Nephron progenitor cell (in vitro differentiated cells): ENCODE results near the gene GNAO1.

Source experiments
- DNase-seq: peaks from one replicate; pipeline ENCODE4 v3.0.0; 2021
- H3K27ac Mint-ChIP-seq: 2 replicates; pipeline ENCODE4 v1.8.0; 2021; ENCODE audit warnings: mild to moderate bottlenecking, moderate library complexity, mixed read lengths
- H3K27me3 Mint-ChIP-seq: 2 replicates; pipeline ENCODE4 v1.8.0; 2021; ENCODE audit warnings: mild to moderate bottlenecking, low read depth, mixed read lengths; ENCODE audit not compliant: poor library complexity
- H3K36me3 Mint-ChIP-seq: 2 replicates; pipeline ENCODE4 v1.8.0; 2021; ENCODE audit warnings: low read depth, mixed read lengths
- H3K4me1 Mint-ChIP-seq: 2 replicates; pipeline ENCODE4 v1.8.0; 2021; ENCODE audit warnings: mixed read lengths
- H3K4me3 Mint-ChIP-seq: 2 replicates; pipeline ENCODE4 v1.8.0; 2021; ENCODE audit warnings: mild to moderate bottlenecking, moderate library complexity, mixed read lengths
- H3K9me3 Mint-ChIP-seq: 2 replicates; pipeline ENCODE4 v1.8.0; 2021; ENCODE audit warnings: mild to moderate bottlenecking, moderate library complexity, mixed read lengths
- CTCF ChIP-seq: fragments of 200-600 bp; sonication (generic); IDR thresholded peaks from 2 replicates; pipeline ENCODE4 v1.5.0; 2021; ENCODE audit warnings: antibody characterized with exemption

GNAO1 gene

GRCh38 chr16:56260378-56261160 is 69.3 kb downstream of the GNAO1 start:
- H3K27me3 Mint-ChIP-seq, result peaks cover 10% of the 10 kb centered on the region

GRCh38 chr16:56261656-56262055 is 70.4 kb downstream of the GNAO1 start:
- H3K4me3 Mint-ChIP-seq, result no peak overlapping the region
- peaks cover 8% of the 10 kb centered on the region for H3K27me3 Mint-ChIP-seq
- H3K36me3 Mint-ChIP-seq, result no peaks in the 10 kb centered on the region
- H3K4me1 Mint-ChIP-seq, result peaks cover 55% of the 10 kb centered on the region
- DNase-seq, result no peak
- no peak overlapping the region for H3K27ac Mint-ChIP-seq
- no peaks in the 10 kb centered on the region for H3K9me3 Mint-ChIP-seq
- no peak for TF ChIP-seq CTCF

More at GRCh38 chr16:56260378-56261160, 69.3 kb downstream of the GNAO1 start:
- TF ChIP-seq CTCF, result no peak
- DNase-seq, result no peak
- H3K4me3 Mint-ChIP-seq, result no peak overlapping the region
- H3K27ac Mint-ChIP-seq, result no peak overlapping the region
- H3K4me1 Mint-ChIP-seq, result peaks cover 48% of the 10 kb centered on the region
- H3K36me3 Mint-ChIP-seq, result no peaks in the 10 kb centered on the region
- no peaks in the 10 kb centered on the region for H3K9me3 Mint-ChIP-seq

- Mint-ChIP-seq H3K9me3 (no peaks in the 10 kb centered on the region), H3K27me3 (peaks cover 6% of the 10 kb centered on the region), H3K4me1 (peaks cover 55% of the 10 kb centered on the region), H3K4me3 (no peak overlapping the region), H3K36me3 (no peaks in the 10 kb centered on the region), H3K27ac (no peak overlapping the region)
- no peak for DNase-seq
- no peak for TF ChIP-seq CTCF
Measured at GRCh38 chr16:56262148-56262547, 70.9 kb downstream of the GNAO1 start.

GRCh38 chr16:56262551-56263245 is 71.4 kb downstream of the GNAO1 start:
- Mint-ChIP-seq H3K9me3 (no peaks in the 10 kb centered on the region), H3K27ac (no peak overlapping the region), H3K4me3 (no peak overlapping the region), H3K36me3 (no peaks in the 10 kb centered on the region), H3K27me3 (peaks cover 5% of the 10 kb centered on the region), H3K4me1 (peaks cover 55% of the 10 kb centered on the region)
- TF ChIP-seq CTCF, result no peak
- DNase-seq, result no peak

GRCh38 chr16:56263711-56264608 is 72.7 kb downstream of the GNAO1 start:
- peak; percentile 56 for DNase-seq
- Mint-ChIP-seq H3K27me3 (peaks cover 5% of the 10 kb centered on the region), H3K4me1 (peaks cover 63% of the 10 kb centered on the region), H3K9me3 (no peaks in the 10 kb centered on the region), H3K4me3 (no peak overlapping the region), H3K36me3 (no peaks in the 10 kb centered on the region), H3K27ac (no peak overlapping the region)
- no peak for TF ChIP-seq CTCF
